GM18861 (cell line): ENCODE data around the gene NAA20.

Experiments
- ATAC-seq: cut with Tn5 transposase; IDR thresholded peaks from one replicate; pipeline ENCODE4 v1.9.1; 2021; ENCODE audit not compliant: unreplicated experiment

Gene NAA20

DNA sequence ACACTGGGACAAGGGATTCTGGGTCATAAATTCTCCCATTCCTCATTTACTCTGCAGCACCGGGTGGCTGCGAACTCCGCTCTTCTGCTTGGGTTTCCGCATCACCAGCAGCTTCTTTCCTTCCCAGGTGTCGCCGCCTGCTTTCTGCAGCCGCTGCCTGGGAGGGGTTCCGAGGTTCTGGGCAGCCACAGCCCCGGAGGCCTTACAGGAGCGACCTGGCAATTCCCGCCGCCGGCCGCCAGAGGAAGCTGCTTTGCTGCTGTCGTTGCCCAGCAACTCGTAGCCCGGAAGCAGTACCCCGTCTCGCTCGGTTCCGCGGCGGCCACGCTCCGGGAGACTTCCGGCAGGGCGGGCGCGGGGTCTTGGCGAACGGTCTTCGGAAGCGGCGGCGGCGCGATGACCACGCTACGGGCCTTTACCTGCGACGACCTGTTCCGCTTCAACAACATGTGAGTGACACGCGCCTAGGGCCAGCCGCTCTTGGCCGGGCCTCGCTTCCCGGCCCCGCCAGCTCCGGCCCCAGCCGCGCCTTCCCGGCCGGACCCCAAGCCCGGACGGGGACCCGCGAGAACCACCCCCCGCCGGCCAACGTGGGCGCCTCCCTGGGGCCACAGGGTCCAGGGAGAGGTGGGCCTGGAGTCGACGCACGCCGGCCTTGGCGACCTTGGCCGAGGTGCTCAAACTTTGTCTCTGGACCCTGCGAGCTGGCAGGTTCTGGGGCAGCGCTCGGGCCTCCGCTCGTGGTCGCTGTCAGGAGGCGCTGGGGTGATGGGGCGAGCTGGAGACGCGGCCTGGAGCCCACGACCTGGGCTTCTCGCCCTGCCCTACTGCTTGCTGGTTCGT is at the start of gene NAA20:
TSS of gene NAA20 (plus strand) at position 362 of the 843 bp plus-strand sequence. CDS start at position 397, 35 bp downstream.
- peak; percentile 99 for ATAC-seq

- no peak for ATAC-seq
Observed at GRCh38 chr20:19967445-19967844, 49.7 kb upstream of the NAA20 start.

DNA sequence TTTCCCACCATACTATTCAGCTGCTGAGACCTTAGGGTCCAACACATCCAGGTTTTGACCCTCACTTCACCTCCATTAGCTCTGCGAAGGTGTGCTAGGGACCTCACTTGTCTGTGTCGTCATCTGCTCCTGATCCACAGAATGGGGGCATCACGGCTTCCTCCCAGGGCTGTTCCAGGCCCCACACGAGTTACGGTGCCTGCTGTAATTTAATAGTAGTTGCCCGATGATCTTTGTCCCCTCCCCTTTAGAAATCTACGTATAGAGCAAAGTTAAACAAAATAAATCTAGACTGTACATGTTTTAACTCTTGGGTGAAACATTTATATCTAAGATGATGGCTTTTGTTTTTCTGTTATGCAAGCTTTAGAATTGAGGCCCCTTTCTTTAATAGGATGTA is 49.1 kb upstream of the NAA20 start:
- no peak for ATAC-seq

GRCh38 chr20:19968466-19969073 is 48.6 kb upstream of the NAA20 start:
- no peak for ATAC-seq

- ATAC-seq, result no peak
Observed at GRCh38 chr20:19969106-19969505, 48.1 kb upstream of the NAA20 start.

GRCh38 chr20:19969507-19970255 is 47.5 kb upstream of the NAA20 start:
- ATAC-seq, result no peak

- ATAC-seq, result no peak
Observed at GRCh38 chr20:19970256-19970765, 46.9 kb upstream of the NAA20 start.

DNA sequence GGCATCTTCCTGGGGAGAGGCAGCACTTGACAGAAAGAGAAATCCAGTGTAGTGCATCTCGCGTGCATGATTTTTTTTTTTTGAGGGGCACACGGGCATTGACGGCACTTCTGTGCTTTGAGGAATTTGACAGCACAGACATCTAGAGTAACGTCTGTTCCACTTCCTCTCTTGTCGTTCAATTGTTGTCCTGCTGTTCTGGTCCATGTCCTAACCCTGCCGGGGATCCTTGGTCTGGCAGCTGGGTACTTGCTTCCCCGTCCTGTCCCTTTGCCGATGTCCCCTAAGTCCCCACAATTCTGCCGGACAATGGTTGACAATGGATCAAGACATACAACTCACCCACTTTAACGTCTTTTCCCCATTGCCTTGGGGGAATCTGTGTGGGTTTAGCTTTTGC is 46.0 kb upstream of the NAA20 start:
- ATAC-seq, result no peak

DNA sequence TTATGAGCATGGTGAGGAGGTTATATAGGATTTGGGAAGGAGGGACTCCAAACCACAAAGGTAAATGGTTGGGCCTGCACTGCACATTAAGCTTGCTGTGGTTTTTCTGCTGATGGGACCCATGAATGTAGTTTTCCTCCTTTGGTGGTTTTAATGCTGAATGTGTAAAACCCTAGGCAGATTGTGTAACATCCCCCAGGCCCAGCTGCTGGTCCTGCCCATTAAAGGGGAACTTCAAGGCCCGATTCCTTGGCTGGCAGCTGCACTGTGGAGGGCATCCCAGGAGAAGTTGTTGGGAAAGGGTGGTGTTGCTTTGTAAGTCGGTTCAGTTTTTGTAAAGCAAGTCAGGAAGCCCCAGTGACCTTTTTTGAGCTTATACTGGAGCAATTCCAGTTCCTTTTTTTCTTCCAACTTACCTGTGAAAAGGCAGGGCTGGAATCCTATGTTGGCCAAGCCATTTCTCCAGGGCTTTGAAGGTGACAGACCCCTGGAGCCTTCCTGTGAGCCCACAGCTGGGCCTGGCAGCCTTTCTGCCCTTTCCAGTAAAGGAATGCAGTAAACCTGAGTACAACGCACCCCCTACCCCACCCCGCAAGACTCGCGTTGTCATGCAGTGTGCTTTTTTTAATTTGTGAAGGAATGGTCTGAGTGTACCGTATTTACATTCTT is 43.1 kb upstream of the NAA20 start:
- ATAC-seq, result no peak

DNA sequence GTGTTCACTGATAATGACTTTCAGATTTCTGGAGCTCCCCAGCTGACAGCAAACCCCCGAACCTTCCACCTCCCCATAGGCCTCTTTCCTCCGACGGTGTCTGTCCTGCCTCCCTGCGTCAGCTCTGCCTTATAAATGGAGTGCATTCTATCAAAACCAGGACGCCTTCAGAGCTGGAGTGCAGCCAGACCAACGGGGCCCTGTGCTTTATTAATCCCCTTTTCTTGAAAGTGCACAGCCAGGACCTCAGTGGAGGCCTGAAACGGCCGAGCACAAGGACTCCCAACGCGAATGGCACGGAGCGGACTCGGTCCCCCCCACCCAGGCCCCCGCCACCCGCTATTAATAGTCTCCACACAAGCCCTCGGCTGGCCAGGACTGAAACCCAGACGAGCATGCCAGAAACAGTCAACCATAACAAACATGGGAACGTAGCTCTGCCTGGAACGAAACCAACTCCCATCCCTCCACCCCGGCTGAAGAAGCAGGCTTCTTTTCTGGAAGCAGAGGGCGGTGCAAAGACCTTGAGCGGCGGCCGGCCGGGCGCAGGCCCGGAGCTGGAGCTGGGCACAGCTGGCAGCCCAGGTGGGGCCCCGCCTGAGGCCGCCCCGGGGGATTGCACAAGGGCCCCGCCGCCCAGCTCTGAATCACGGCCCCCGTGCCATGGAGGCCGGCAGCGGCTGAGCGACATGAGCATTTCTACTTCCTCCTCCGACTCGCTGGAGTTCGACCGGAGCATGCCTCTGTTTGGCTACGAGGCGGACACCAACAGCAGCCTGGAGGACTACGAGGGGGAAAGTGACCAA is 42.3 kb upstream of the NAA20 start:
- no peak for ATAC-seq

DNA sequence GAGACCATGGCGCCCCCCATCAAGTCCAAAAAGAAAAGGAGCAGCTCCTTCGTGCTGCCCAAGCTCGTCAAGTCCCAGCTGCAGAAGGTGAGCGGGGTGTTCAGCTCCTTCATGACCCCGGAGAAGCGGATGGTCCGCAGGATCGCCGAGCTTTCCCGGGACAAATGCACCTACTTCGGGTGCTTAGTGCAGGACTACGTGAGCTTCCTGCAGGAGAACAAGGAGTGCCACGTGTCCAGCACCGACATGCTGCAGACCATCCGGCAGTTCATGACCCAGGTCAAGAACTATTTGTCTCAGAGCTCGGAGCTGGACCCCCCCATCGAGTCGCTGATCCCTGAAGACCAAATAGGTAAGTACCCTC is 41.7 kb upstream of the NAA20 start:
- ATAC-seq, result no peak

DNA sequence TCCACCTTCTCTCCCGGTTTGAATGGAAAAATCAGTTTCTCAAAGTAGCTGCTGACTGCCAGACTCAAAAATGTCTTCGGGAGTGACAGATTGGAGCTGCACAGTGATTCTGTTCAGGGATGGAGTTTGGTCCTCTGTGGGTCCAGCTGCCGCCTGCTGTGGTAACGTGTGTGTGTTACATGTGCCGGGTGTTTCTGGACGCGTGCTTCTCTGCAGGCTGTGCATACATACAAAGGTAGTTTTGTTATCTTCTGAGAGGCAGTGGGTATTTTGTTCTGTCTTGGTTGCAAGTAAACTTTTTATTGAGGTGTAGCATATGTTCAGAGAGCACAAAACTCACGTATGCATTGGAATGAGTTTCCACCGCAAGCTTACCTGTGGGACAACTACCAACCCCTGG is 41.3 kb upstream of the NAA20 start:
- no peak for ATAC-seq

DNA sequence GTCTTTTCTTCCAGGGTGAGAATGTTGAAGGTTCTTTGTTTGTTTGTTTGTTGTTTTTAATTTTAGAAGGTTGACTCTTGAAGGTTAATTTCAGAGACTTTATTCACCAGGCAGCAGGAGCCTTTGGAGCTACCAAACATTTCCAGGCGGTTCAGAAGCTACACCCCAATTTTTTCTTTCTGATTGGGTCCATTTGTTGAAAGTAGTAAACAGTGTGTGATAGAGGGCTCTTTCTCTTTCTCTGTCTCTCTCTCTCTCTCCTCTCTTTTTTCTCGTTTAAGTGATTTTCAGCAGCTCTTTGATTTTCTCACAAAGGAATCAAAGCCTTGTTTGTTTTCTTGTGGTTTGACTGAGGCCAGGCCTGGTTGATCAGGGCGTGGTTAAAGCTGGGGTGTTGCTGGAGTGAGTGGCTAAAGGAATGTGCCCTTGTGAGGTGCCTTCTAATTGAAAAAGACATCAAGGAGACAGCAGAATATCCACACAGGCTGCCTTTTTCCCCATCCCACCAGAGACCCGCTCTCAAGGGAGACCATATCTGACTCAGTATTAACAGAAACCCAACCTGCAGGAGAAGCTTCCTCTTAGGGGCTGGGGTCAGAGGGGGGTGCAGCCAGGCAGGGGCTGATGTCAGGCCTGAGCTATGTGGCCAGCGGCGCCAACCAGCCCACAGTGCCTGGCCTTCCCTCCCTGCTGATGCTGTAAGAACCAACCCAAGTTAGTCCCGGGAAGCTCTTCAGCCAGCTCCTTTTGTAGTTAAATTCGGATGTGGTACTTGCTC is 40.4 kb upstream of the NAA20 start:
- no peak for ATAC-seq

DNA sequence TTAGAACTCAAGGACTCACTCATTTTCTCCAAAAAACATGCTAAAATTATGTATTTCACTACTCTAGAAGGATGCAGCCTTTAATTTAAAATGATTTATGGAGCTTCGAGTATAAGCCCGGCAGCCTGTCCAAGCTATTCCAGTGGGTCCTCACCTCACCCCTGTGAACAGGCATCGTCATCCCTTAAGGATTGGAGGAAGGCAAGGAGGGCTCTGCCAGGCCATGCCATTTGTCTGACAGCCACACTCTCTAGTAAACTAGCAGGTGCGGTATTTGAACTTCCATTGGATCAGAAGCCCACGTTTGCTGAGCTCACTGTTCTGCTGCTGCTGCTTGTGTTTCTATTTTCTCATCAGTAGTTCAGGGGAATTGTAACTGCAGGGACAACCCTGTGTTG is 39.8 kb upstream of the NAA20 start:
- no peak for ATAC-seq

DNA sequence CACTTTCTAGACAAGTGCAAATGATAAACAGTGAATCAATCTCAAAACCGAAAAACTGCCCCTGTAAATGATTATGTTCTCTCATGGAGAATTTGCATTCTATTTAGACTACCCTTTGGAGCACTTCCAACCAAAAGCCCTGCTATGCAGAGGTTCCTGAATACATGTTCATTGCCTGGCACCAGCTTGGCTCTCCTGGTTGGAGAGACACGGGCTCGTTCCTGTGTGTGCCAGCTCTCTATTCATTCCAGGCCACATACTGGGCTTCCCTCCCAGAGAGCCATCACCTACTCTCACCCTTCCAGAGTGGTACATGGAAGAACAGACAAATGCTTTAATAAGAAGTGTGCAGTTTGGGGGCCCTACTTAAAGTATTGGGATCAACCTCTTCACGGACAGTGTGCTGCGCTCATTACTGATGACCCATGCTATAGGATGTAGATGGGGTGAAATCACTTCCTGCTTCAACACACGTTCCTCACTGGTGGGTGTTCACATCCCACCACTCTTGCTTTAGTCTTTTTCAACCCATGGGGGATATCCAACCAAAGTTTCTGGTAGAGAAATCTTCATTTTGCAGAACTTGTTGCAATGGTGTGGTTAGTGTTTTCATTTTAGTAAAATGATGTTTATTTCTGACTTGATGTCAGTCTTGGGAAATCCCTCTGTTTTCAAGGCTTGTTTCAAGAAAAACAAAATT is 38.5 kb upstream of the NAA20 start:
- ATAC-seq, result no peak

GRCh38 chr20:19981031-19981451 is 36.1 kb upstream of the NAA20 start:
- no peak for ATAC-seq

- ATAC-seq, result no peak
Observed at GRCh38 chr20:19986419-19986818, 30.7 kb upstream of the NAA20 start.

DNA sequence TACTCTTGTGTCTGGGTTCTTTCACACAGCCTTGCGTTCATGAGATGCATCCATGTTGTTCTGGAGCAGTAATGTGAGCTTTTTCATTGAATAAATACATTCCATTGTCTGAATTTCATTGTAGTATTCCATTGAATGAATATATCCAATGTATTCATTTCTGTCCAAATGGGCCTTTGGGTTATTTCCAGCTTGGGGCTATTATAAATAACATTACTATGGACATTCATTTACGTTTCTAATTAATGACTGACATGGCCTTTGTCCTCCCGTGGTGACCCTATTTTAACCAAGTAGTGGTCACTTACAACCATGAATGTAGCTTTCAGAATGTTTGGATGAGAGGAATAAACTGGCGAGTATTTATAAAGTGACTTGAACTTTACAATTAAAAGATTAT is 30.1 kb upstream of the NAA20 start:
- ATAC-seq, result no peak

DNA sequence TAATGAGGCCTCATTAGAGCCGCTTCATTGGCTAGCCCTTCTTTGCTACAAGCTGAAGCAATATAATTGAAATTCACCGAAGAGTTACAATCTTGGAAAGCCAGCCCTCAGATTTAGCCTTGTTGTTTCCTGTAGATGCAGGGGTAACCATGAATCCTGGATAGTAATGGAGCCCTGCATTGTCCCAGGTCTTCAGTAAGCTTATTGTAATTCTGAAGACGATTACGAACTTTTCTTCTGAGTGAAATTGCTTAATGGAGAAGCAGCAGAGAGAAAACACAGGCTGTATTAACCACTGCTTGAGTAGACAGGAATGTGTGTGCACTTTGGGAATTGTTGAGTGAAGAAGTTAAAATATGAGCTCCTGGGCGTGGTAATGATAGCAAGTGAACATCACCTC is 26.3 kb upstream of the NAA20 start:
- ATAC-seq, result no peak
